Endothelial cell (in vitro differentiated cells): Measurements from ENCODE around the gene EPOP. TPM values are rescaled to one million over a fixed set of nuclear protein-coding genes. Genes with fewer than 3 reads are reported as not detected.

ENCODE experiments used
- DNase-seq: peaks from one replicate; pipeline ENCODE4 v3.0.0; 2021; ENCODE audit warnings: low spot score
- H3K27ac Mint-ChIP-seq: one replicate; pipeline ENCODE4 v1.8.0; 2021; ENCODE audit warnings: mixed read lengths, inconsistent platforms; ENCODE audit not compliant: unreplicated experiment
- H3K27me3 Mint-ChIP-seq: one replicate; pipeline ENCODE4 v1.8.0; 2021; ENCODE audit warnings: mild to moderate bottlenecking, moderate library complexity, mixed read lengths, inconsistent platforms; ENCODE audit not compliant: unreplicated experiment
- H3K36me3 Mint-ChIP-seq: one replicate; pipeline ENCODE4 v1.8.0; 2021; ENCODE audit warnings: mild to moderate bottlenecking, low read depth, mixed read lengths, inconsistent platforms; ENCODE audit not compliant: unreplicated experiment
- H3K4me1 Mint-ChIP-seq: one replicate; pipeline ENCODE4 v1.8.0; 2021; ENCODE audit warnings: mild to moderate bottlenecking, mixed read lengths, inconsistent platforms; ENCODE audit not compliant: unreplicated experiment
- H3K4me3 Mint-ChIP-seq: one replicate; pipeline ENCODE4 v1.8.0; 2021; ENCODE audit warnings: mild to moderate bottlenecking, mixed read lengths, inconsistent platforms; ENCODE audit not compliant: unreplicated experiment
- H3K9me3 Mint-ChIP-seq: one replicate; pipeline ENCODE4 v1.8.0; 2021; ENCODE audit warnings: mixed read lengths, inconsistent platforms; ENCODE audit not compliant: unreplicated experiment
- total RNA-seq: library from RNA; stranded (reverse); fragmentation: NEBNext Ultra II Directional; extraction: Animal tissue kit (Norgen Biotek cat#: 25700); gene quantifications from one replicate; pipeline ENCODE4 v1.2.1, GENCODE V29; 2021; ENCODE audit not compliant: unreplicated experiment
- TF ChIP-seq, protein P1 (sequence below): fragments of 200-600 bp; sonication (generic); IDR thresholded peaks from one replicate; pipeline ENCODE4 v1.5.0; 2021; ENCODE audit warnings: antibody characterized with exemption; ENCODE audit not compliant: unreplicated experiment

Gene EPOP
- total RNA-seq, 1 donor from 2014 or later = 1.3 TPM

- H3K27me3 Mint-ChIP-seq = peaks cover 6% of the 10 kb centered on the region
- H3K4me1 Mint-ChIP-seq = peaks cover 3% of the 10 kb centered on the region
- no peak for DNase-seq
- H3K36me3 Mint-ChIP-seq = no peaks in the 10 kb centered on the region
- H3K4me3 Mint-ChIP-seq = no peak overlapping the region
- TF ChIP-seq, protein P1, sequence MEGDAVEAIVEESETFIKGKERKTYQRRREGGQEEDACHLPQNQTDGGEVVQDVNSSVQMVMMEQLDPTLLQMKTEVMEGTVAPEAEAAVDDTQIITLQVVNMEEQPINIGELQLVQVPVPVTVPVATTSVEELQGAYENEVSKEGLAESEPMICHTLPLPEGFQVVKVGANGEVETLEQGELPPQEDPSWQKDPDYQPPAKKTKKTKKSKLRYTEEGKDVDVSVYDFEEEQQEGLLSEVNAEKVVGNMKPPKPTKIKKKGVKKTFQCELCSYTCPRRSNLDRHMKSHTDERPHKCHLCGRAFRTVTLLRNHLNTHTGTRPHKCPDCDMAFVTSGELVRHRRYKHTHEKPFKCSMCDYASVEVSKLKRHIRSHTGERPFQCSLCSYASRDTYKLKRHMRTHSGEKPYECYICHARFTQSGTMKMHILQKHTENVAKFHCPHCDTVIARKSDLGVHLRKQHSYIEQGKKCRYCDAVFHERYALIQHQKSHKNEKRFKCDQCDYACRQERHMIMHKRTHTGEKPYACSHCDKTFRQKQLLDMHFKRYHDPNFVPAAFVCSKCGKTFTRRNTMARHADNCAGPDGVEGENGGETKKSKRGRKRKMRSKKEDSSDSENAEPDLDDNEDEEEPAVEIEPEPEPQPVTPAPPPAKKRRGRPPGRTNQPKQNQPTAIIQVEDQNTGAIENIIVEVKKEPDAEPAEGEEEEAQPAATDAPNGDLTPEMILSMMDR = no peak
- H3K27ac Mint-ChIP-seq = no peak overlapping the region
- no peaks in the 10 kb centered on the region for H3K9me3 Mint-ChIP-seq
Observed at GRCh38 chr17:38685491-38685890, 10.7 kb upstream of the EPOP start.

DNA sequence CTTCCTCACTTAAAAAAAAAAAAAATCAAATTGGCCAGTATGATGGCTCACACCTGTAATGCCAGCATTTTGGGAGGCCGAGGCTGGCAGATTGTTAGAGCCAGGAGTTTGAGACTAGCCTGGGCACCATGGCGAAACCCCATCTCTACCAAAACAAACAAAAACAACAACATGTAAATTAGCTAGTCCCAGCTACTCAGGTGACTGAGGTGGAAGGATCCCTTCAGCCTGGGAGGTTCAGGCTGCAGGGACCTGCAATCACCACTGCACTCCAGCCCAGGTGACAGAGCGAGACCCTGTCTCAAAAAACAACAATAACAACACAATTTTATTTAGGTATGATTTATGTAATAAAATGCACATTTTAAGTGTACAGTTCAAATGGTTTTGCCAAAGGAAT is 6.3 kb upstream of the EPOP start:
- TF ChIP-seq, protein P1 = no peak
- no peak for DNase-seq
- H3K4me1 Mint-ChIP-seq = peaks cover 8% of the 10 kb centered on the region
- no peaks in the 10 kb centered on the region for H3K36me3 Mint-ChIP-seq
- H3K27me3 Mint-ChIP-seq = peaks cover 1% of the 10 kb centered on the region
- no peaks in the 10 kb centered on the region for H3K9me3 Mint-ChIP-seq
- no peak overlapping the region for H3K27ac Mint-ChIP-seq
- H3K4me3 Mint-ChIP-seq = no peak overlapping the region

- no peaks in the 10 kb centered on the region for H3K9me3 Mint-ChIP-seq
- H3K4me3 Mint-ChIP-seq = no peak overlapping the region
- H3K27me3 Mint-ChIP-seq = peaks cover 9% of the 10 kb centered on the region
- H3K4me1 Mint-ChIP-seq = peaks cover 9% of the 10 kb centered on the region
- no peak for DNase-seq
- H3K36me3 Mint-ChIP-seq = no peaks in the 10 kb centered on the region
- no peak overlapping the region for H3K27ac Mint-ChIP-seq
- TF ChIP-seq, protein P1 = no peak
Observed at GRCh38 chr17:38677819-38678218, 3.1 kb upstream of the EPOP start.

GRCh38 chr17:38676706-38677504 is 2.1 kb upstream of the EPOP start:
- Mint-ChIP-seq H3K9me3 (no peaks in the 10 kb centered on the region), H3K27me3 (peaks cover 16% of the 10 kb centered on the region), H3K4me1 (peaks cover 16% of the 10 kb centered on the region), H3K4me3 (no peak overlapping the region), H3K27ac (no peak overlapping the region), H3K36me3 (no peaks in the 10 kb centered on the region)
- TF ChIP-seq, protein P1 = peak; percentile 86
- peak; percentile 88 for DNase-seq

DNA sequence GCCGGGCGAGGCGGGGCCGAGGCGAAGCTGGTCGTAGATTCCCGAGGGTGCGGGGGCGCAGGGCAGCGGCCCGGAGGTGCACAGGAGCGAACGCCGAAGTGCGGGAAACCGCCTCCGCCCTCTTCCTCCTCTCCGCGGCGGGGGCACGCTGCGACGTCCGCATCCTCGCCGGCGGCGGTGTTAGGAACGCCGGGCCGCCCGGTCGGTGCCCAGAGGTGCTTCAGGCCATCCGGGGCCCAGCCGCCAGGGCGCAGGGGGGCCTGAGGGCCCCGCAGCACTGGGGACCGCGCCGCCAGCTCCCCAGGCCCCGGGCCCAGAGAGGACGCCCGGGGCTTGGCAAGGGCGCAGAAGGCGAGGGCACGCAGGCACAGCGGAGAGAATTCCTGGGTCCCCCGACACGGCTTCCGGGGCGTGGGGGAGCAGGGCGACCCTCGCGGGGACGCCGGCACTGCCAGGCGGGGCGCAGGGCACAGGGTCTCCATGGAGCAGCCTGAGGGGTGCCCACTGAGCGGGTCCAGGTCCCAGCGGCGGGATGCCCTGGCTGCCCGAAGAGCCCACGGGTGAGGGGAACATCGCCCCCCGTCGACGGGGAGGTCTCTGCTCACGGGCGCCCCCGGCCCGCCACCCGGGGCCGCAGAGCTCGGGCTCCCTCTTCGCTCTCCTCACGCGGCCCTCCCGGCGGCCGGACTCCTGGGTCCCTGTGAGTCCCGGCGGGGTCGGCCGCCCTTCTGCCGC is 576 bp downstream of the EPOP start:
- Mint-ChIP-seq H3K9me3 (no peaks in the 10 kb centered on the region), H3K4me1 (peaks cover 19% of the 10 kb centered on the region), H3K4me3 (no peak overlapping the region), H3K27ac (no peak overlapping the region), H3K27me3 (peaks cover 27% of the 10 kb centered on the region), H3K36me3 (no peaks in the 10 kb centered on the region)
- TF ChIP-seq, protein P1 = no peak
- no peak for DNase-seq
